ENCODE data around the gene C4orf50.

The C4orf50 gene

GRCh38 chr4:6013564-6013963, 4.7 kb downstream of the C4orf50 start:
- no peak overlapping the region for H3K4me3 ChIP-seq (ENCODE audit: control insufficient read depth, low read depth, low read length)
- TF ChIP-seq CTCF (IDR thresholded peaks at IDR 0.05; ENCODE audit: control insufficient read depth, insufficient read depth, low read depth, low read length, missing control alignments) = no peak
- no peak for DNase-seq (ENCODE audit: low read depth)

GRCh38 chr4:6012200-6012599, 6.0 kb downstream of the C4orf50 start:
- DNase-seq (ENCODE audit: low read depth) = no peak
- no peak overlapping the region for H3K4me3 ChIP-seq (ENCODE audit: control insufficient read depth, low read depth, low read length)
- TF ChIP-seq CTCF (IDR thresholded peaks at IDR 0.05; ENCODE audit: control insufficient read depth, insufficient read depth, low read depth, low read length, missing control alignments) = no peak

GRCh38 chr4:6011686-6012085, 6.5 kb downstream of the C4orf50 start:
- TF ChIP-seq CTCF (IDR thresholded peaks at IDR 0.05; ENCODE audit: control insufficient read depth, insufficient read depth, low read depth, low read length, missing control alignments) = no peak
- DNase-seq (ENCODE audit: low read depth) = no peak
- no peak overlapping the region for H3K4me3 ChIP-seq (ENCODE audit: control insufficient read depth, low read depth, low read length)

- TF ChIP-seq CTCF (IDR thresholded peaks at IDR 0.05; ENCODE audit: control insufficient read depth, insufficient read depth, low read depth, low read length, missing control alignments) = no peak
- DNase-seq (ENCODE audit: low read depth) = no peak
Measured at GRCh38 chr4:6011271-6011671, 7.0 kb downstream of the C4orf50 start.

GRCh38 chr4:6010789-6011188, 7.4 kb downstream of the C4orf50 start:
- no peak for DNase-seq (ENCODE audit: low read depth)
- H3K4me3 ChIP-seq (ENCODE audit: control insufficient read depth, low read depth, low read length) = no peak overlapping the region
- no peak for TF ChIP-seq CTCF (IDR thresholded peaks at IDR 0.05; ENCODE audit: control insufficient read depth, insufficient read depth, low read depth, low read length, missing control alignments)

More at GRCh38 chr4:6011271-6011671, 7.0 kb downstream of the C4orf50 start:
- H3K4me3 ChIP-seq (ENCODE audit: control insufficient read depth, low read depth, low read length) = no peak overlapping the region

- TF ChIP-seq CTCF (IDR thresholded peaks at IDR 0.05; ENCODE audit: control insufficient read depth, insufficient read depth, low read depth, low read length, missing control alignments) = no peak
- no peak for DNase-seq (ENCODE audit: low read depth)
- H3K4me3 ChIP-seq (ENCODE audit: control insufficient read depth, low read depth, low read length) = no peak overlapping the region
Measured at GRCh38 chr4:6009452-6009851, 8.8 kb downstream of the C4orf50 start.

Measured in AG09309 (cell line).